Prostate gland (tissue), 2 donors: ENCODE results near the gene MAPK6. TPM values are rescaled to one million over a fixed set of nuclear protein-coding genes. Genes with fewer than 3 reads are reported as not detected.

ENCODE experiments used
- DNase-seq: peaks from one replicate; pipeline ENCODE4 v3.0.0-alpha.2; 2019; ENCODE audit warnings: low spot score
- H3K27ac ChIP-seq, 2 donors: fragments of 200-600 bp; sonication (generic); 2 replicates each; pipeline ENCODE4 v1.5.1; 2017 to 2019
- H3K27me3 ChIP-seq: fragments of 200-600 bp; sonication (generic); replicated peaks from 2 replicates; pipeline ENCODE4 v1.5.1; 2019; ENCODE audit not compliant: insufficient read depth
- H3K36me3 ChIP-seq, 2 donors: fragments of 200-600 bp; sonication (generic); 1 replicate in 1 of 2; 2 replicates in 1 of 2; pipeline versions ENCODE4 v1.5.1 to v1.8.1; 2017 to 2019
- H3K4me1 ChIP-seq: fragments of 200-600 bp; sonication (generic); replicated peaks from 2 replicates; pipeline ENCODE4 v1.5.1; 2019
- H3K4me3 ChIP-seq, 2 donors: fragments of 200-600 bp; sonication (generic); 2 replicates each; pipeline ENCODE4 v1.5.1; 2017 to 2019
- H3K9me3 ChIP-seq: fragments of 200-600 bp; sonication (generic); 2 replicates; pipeline ENCODE4 v1.5.1; 2017
- POLR2A ChIP-seq: fragments of 450-650 bp; IDR thresholded peaks from one replicate; pipeline ENCODE4 v1.6.1; 2016; ENCODE audit warnings: antibody characterized with exemption, mild to moderate bottlenecking
- POLR2AphosphoS5 ChIP-seq: sonication (generic); formaldehyde crosslinking; IDR thresholded peaks from one replicate; pipeline ENCODE4 v1.6.1; 2017; ENCODE audit warnings: antibody characterized with exemption
- WGBS: methylation state at CpG from one replicate; pipeline ENCODE4 v1.1.5; 2018; 5-methylcytosine and 5-hydroxymethylcytosine counted together
- intact Hi-C: fragments of 100-400 bp; cut with DNase I; formaldehyde crosslinking; loops from one replicate; pipeline ENCODE4 v1.14.2; 2022
- total RNA-seq, 2 donors: library from RNA; depleted of rRNA; stranded (reverse); fragments of >200 nt; gene quantifications; one replicate each; pipeline ENCODE4 v1.1.0, GENCODE V29; 2016
- TF ChIP-seq, protein P1 (sequence below), 4 experiments: fragments of 200-600 bp in 2 of 4; fragments of 450-650 bp in 2 of 4; sonication (generic) in 2 of 4; IDR thresholded peaks; 1 replicate in 3 of 4; 2 replicates in 1 of 4; pipeline ENCODE4 v1.5.1; 2016 to 2019; ENCODE audit warnings: antibody characterized with exemption in 4 of 4, mild to moderate bottlenecking in 2 of 4, moderate library complexity in 2 of 4

MAPK6 gene
- total RNA-seq, 2 donors from 2014 or later = 22.1 to 23.8 TPM

DNA sequence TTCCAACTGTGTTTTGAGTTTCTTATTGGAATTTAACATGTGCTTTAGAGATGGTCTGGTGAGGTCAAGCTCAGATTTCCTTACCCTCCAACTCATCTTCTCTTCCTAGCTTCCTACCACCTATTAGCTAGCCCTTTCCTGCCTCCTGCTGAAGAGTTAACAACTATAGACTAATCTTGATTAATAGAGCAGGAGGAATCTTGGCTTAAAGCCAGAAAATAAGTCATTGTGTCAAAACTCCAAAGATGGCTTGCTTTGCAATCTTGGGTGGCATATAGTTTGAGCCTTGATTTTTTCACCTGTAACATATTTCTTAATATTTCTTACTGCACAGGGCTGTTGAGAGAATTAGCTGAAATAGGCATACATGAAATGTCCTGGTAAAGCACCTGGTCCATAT lies 66.3 kb downstream of the MAPK6 start:
- H3K4me3 ChIP-seq = no peak overlapping the region
- no peaks in the 10 kb centered on the region for H3K36me3 ChIP-seq
- no peaks in the 10 kb centered on the region for H3K27me3 ChIP-seq
- no peaks in the 10 kb centered on the region for H3K4me1 ChIP-seq
- intact Hi-C loops = no loop called here
- no peak overlapping the region for H3K27ac ChIP-seq
- no peak for DNase-seq
- TF ChIP-seq, protein P1, sequence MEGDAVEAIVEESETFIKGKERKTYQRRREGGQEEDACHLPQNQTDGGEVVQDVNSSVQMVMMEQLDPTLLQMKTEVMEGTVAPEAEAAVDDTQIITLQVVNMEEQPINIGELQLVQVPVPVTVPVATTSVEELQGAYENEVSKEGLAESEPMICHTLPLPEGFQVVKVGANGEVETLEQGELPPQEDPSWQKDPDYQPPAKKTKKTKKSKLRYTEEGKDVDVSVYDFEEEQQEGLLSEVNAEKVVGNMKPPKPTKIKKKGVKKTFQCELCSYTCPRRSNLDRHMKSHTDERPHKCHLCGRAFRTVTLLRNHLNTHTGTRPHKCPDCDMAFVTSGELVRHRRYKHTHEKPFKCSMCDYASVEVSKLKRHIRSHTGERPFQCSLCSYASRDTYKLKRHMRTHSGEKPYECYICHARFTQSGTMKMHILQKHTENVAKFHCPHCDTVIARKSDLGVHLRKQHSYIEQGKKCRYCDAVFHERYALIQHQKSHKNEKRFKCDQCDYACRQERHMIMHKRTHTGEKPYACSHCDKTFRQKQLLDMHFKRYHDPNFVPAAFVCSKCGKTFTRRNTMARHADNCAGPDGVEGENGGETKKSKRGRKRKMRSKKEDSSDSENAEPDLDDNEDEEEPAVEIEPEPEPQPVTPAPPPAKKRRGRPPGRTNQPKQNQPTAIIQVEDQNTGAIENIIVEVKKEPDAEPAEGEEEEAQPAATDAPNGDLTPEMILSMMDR (IDR thresholded peaks at IDR 0.05) = no peak
- TF ChIP-seq POLR2AphosphoS5 = no peak
- no peak for TF ChIP-seq POLR2A
- H3K9me3 ChIP-seq = no peaks in the 10 kb centered on the region

- no peaks in the 10 kb centered on the region for H3K27me3 ChIP-seq
- WGBS = 94% methylated on average over 5 of the region's 5 CpGs
- intact Hi-C loops = no loop called here
- H3K27ac ChIP-seq = no peak overlapping the region
- no peak for DNase-seq
- H3K4me1 ChIP-seq = no peaks in the 10 kb centered on the region
- H3K4me3 ChIP-seq = no peak overlapping the region
- H3K36me3 ChIP-seq = no peaks in the 10 kb centered on the region
- TF ChIP-seq POLR2A (no peak), POLR2AphosphoS5 (no peak)
- TF ChIP-seq, protein P1 (IDR thresholded peaks at IDR 0.05) = no peak
- no peaks in the 10 kb centered on the region for H3K9me3 ChIP-seq
Observed at GRCh38 chr15:52086011-52086786, 67.2 kb downstream of the MAPK6 start.

DNA sequence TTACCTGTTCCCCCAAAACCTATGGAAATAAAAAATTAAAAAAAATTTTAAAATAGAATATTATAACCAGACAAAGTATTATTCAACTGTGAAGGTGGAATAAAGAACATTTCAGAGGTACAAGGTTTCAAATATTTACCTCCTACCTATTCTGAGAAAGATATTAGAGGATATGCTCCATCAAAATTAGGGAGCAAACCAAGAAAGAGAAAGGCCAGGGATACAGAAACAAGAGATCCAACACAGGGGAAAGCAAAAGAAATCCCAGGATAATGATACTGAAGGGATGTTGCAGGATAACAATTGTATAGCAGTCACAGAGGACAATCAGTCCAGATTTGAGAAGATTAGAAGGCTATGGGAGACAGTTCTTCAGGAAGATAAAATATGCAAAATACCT lies 71.2 kb downstream of the MAPK6 start:
- H3K27ac ChIP-seq = no peak overlapping the region
- no peak for DNase-seq
- intact Hi-C loops = no loop called here
- no peaks in the 10 kb centered on the region for H3K27me3 ChIP-seq
- H3K9me3 ChIP-seq = no peaks in the 10 kb centered on the region
- no peaks in the 10 kb centered on the region for H3K36me3 ChIP-seq
- no peak overlapping the region for H3K4me3 ChIP-seq
- TF ChIP-seq, protein P1 (IDR thresholded peaks at IDR 0.05) = no peak
- TF ChIP-seq POLR2AphosphoS5 (no peak), POLR2A (no peak)
- H3K4me1 ChIP-seq = no peaks in the 10 kb centered on the region

GRCh38 chr15:52093167-52093538 lies 74.1 kb downstream of the MAPK6 start:
- H3K4me3 ChIP-seq = no peak overlapping the region
- no peaks in the 10 kb centered on the region for H3K4me1 ChIP-seq
- no peaks in the 10 kb centered on the region for H3K9me3 ChIP-seq
- H3K36me3 ChIP-seq = no peaks in the 10 kb centered on the region
- 67% methylated on average over 4 of the region's 4 CpGs for WGBS
- no peak overlapping the region for H3K27ac ChIP-seq
- TF ChIP-seq POLR2AphosphoS5 (no peak), POLR2A (no peak)
- TF ChIP-seq, protein P1 (IDR thresholded peaks at IDR 0.05) = no peak
- no peak for DNase-seq
- intact Hi-C loops = no loop called here
- no peaks in the 10 kb centered on the region for H3K27me3 ChIP-seq
